ENCODE measurements around the gene PTPN18.

The PTPN18 gene

DNA sequence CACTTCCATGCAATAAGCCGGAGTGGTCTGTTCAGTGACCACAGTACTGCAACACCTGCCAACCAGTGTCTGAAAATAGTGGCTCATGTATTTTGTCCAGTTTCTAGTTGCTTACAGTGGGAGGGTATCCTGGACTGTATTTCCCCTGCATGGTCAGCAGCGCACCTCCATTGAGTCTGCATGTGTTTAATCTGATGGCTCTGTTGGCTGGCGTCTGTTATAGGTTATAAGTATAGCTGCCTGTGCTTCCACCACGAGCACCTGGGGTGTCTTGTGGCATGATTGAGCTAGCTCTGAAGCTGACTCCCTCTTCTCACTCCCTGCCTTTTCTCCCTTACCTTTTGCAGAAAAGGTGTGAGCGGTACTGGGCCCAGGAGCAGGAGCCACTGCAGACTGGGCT is 12.9 kb downstream of the PTPN18 start:
- DNase-seq, result no peak

DNA sequence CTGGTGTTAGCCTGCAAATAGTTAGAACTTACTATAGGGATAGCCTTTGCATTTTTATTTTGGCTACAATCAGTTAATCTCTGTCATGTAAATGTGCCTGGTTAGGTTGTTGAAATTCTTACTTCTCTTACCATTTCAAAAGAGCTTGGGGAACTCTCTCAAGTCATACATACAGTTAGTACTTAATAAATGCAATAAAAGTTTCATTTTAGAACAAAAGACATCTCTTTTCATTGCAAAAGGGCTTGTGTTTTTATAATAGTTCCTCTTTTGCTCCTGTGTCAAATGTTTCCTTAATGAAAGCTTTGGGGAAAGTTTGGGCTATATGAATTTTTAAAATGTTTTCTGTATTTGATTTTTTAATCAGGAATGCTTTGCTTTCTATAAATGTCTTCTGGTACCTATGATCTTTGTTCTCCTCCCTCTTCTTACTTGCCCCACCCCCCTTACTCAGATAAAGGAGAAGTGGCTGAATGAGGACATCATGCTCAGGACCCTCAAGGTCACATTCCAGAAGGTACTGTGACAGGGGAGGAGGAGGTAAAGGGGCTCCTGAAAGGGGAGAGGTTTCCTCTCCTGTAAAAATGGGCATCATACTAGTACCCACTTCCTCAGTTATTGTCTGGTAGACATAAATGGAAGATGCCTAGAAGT is 13.6 kb downstream of the PTPN18 start:
- no peak for DNase-seq

DNA sequence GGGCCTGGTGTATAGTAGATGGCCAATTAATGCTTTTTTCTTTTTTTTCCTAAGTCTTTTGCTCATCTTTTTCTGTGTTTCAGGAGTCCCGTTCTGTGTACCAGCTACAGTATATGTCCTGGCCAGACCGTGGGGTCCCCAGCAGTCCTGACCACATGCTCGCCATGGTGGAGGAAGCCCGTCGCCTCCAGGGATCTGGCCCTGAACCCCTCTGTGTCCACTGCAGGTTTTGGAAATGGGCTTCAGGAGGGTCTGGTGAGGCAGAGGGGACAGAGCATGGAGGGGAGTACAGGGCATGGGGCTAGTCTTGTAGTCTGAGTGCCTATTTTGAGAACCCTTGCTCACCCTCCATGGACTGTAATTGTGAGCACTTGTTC is 14.1 kb downstream of the PTPN18 start:
- no peak for DNase-seq

DNA sequence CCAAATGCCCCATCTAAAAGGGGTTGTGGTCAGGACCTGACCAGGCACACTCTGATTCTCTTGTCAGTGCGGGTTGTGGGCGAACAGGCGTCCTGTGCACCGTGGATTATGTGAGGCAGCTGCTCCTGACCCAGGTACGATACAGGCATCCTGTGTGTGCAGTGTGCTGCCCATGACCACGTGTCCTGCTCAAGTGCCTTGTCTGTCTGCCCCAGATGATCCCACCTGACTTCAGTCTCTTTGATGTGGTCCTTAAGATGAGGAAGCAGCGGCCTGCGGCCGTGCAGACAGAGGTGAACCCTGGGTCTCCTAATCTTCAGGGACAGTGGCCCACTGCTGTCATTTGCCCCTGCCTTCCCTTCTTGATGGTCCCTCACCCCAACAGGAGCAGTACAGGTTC is 14.6 kb downstream of the PTPN18 start:
- no peak for DNase-seq

- peak; percentile 3 for DNase-seq
These were observed 15.8 kb downstream of the PTPN18 start for GRCh38 chr2:130371723-130372054.

DNA sequence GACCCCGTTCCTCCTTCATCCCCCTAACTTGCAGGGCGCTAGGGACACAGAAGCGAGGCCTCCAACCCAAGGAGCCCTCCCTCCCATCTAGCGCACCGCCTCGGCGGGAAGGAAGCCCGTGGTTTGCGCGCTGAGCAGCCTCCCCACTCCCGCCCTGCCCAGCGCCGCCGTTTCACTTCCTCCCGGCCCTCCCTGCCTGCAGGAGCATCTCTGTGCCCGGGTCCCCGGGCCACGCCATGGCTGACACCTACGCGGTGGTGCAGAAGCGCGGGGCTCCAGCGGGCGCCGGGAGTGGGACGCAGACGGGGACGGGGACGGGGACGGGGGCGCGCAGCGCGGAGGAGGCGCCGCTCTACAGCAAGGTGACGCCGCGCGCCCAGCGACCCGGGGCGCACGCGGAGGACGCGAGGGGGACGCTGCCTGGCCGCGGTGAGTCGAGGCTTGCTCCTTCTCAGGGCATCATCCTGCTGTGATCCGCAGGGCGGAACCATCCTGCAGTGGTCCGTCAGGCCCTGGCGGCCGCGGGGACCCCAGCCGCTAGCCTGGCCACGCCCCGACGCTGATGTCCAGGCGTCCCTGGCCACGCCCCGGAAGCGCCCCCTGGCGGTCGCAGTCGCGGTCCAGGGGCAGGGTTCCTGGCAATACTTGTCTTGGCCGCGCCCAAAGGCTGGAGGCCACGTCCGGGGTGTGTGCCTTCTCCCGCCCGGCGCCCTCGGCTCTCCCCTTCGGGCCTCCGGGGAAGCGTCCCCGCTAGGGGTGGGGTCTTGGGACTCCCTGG is 16.4 kb downstream of the PTPN18 start:
- DNase-seq, result peak; percentile 33

- DNase-seq, result no peak
These were observed 17.3 kb downstream of the PTPN18 start for GRCh38 chr2:130372833-130373807.

GRCh38 chr2:130373808-130374365 is 18.0 kb downstream of the PTPN18 start:
- no peak for DNase-seq

DNA sequence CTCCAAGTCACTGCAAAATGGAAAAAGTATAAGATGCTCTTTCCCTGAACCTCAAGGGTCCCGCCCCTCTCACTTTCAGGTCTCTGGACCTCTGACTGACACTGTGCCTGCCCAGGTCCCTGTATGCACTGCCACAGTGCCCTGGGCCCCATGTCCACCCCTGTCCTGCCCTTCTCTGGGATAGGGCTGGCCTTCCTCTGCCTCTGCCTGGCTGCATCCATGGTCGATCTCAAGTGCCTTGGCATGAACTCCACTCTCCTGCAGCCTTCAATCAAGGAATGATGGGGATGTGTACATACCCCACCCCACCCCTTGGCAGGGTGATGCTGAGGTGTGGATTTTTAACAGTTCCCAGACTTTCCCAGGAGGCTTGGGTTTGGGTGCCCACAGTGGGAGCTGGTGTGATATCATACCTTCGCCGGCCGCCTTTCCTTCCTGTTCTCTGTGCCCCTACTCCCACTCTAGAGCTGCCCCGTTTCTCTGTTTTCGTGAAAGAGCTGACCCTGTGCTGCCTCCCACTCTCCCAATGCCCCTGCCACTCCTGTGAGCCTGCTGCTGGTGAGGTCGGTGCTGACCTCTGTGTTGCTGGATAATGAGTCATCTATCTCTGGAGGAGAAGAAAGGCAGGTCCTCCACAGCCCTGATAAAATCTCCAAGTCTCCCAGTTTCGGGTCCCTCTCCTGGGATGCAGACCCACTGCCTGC is 18.9 kb downstream of the PTPN18 start:
- no peak for DNase-seq

DNA sequence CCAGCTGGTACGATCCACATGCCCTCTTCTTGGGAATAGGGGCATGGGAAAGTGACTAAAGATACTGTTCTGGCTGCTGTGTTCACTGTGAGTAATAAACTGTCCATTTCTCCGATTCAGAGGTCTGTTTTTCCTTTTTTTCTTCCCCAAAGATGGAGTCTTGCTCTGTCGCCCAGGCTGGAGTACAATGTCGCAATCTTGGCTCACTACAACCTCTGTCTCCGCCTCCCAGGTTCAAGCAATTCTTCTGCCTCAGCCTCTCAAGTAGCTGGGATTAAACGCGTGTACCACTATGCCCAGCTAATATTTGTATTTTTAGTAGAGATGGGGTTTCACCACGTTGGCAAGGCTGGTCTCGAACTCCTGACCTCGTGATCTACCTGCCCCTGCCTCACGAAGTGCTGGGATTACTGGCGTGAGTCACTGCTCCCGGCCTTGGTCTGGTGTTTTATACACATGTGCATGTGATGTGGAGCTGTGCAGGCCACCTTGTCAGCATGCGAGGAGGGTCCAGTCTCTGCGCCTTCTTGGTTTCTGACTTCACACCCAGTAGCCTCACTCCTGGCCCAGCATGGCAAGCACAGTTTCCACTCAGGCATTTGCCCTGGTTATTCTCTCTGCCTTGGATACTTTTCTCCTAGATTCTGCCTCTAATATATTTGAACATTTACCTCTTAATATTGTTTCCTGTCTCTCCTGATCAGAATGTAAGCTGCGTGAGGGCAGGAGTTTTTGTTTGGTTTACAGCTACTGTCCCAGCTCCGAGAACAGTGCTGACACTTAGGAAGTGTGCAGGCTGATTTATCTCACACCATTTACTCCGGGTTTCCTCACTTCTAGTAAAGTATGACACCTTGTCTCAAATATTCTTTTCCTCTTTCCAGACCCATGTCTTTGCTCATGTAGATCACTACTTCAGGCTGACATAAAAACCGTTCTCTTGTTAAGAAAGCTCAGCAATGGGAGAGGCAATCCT is 19.7 kb downstream of the PTPN18 start:
- DNase-seq, result no peak

DNA sequence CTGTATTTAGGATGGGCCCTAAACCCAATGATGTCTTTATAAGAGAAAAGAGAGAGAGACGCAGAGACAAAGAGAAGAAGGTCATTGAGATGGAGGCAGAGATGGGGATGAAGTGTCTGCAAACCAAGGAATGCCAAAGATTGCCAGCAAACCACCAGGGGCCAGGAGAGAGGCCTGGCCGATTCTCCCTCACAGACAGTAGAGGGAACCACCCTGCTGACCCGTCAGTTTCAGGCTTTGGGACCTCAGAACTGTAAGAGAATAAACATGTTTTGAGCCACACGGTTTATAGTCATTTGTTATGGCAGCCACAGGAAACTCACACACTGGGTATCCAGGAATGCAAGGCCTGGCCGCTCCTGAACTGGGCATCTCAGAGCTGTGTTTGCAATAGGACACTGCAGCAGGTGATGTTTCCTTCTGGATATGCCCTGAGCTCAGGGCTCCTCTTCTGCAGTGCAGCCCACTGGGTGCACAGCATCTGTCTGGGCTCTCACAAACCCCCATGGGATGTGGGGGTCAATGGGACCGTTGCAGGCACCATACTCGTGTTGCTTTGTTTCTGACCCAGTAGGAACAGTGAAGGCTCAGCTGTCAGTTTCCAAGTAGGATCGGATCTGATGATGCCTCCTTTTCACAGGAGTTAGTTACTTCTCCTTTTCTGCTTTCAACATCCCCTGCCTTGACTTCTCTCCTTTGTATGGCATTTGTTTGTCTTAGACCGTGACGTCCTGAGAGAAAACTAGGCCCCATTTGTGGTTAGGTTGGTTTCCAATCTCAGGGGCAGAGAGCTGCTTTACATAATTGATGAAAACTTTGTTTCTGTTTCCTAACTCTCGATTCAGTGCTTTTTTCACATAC is 20.8 kb downstream of the PTPN18 start:
- no peak for DNase-seq

DNA sequence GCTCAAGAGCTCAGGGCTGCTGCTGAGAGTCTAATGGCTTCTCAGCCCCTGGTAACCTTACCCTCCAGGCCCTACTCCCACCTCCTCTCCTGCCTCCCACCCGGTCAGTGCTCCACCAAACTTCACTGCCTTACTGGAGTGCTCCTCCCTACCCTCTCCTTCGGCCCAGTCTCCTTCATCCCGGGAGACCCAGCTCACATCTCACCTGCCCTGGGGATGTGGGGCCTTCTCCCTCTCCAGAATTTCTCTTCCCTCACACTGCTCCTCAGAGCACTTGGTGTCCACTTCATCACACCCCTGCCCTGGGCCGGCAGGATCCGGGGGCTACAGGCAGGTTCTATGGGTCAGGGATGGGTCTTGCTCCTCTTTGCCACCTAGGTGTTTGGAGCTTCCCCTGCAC is 21.6 kb downstream of the PTPN18 start:
- DNase-seq, result no peak

- no peak for DNase-seq
These were observed 22.5 kb downstream of the PTPN18 start for GRCh38 chr2:130378206-130378897.

- DNase-seq, result no peak
These were observed 23.0 kb downstream of the PTPN18 start for GRCh38 chr2:130378898-130379214.

DNA sequence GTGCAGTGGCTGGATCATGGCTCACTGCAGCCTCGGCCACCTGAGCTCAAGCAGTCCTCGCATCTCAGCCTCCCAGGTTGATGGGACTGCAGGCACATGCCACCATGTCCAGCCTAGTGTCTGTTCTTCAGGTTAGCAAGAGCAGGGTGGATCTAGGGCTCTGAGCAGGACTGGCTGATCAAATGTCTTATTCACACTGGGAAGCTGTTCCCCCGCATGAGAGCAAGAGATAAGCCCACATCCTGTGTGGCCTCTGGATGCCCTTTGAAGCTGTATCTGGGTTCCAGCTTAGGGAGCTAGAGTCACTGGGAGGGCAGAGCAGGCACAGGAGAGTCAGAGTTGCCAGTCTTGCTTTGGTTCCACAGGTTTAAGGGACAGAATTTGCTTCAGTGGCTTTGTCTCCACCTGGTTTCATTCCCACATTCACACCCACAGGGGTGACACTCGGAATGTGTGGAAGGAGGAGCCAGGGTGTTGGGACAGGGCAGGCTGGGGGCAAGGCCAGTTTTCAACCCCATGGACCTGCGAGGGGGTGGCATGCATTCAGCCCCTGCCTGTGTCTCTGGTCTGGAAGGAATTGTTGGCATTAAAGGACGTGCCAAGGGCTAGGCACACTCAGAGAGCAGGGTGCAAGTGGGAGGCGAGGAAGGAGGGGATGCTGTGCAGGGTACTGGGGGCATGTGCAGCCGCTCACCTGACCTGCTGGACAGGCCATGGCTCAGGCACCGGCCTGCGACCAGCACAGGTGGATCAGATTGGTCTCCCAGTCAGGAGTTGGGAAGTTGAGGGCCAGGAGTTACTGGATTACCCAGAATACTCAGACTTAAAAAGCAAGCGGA is 24.5 kb downstream of the PTPN18 start:
- DNase-seq, result no peak

DNA sequence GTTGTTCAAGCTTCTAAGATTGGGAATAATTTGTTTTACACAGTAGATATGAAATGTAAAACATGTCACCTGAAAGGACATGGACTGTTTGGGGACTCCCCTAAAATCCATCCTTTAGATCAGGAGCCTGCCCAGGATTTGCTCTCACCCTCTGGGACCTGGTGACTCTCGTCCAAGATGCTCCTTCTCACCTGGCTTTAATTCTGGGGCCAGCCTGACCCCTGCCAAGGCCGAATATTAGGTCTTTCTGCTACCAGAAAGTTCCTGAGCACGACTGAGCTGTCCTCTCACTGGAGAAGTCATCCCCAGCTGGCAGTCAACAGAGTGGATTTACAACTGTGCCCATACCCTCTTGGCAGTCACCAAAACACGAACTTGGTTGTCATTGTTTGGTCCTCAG is 25.3 kb downstream of the PTPN18 start:
- no peak for DNase-seq

GRCh38 chr2:130381619-130382018 is 25.8 kb downstream of the PTPN18 start:
- no peak for DNase-seq

DNA sequence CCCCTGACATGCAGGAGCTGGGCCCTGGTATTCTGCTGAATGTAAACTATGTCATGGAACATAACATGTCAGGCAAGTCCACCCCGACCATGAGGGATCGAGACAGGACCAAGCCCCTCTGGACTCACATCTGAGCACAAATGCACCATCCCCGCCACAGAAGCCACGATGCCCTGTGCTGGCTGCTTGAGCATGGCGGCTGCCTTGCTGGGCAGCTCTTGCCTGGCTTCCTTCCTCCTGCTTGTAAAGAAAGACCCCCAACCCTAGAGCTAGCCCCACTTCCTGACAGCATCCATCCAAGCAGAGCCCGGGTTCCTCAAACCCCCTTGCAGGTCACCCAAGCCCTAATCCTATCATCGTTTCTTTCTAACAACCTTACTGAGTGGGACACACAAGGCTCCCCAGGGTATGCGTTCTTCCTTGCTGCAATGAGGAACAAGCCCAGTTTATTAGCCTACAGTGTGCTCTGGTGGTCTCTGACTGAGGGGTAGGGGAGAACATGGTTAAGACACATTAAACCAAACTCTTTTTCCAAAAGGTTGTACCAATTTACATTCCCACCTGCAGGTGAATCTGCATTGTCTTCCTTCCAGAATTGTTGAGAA is 26.6 kb downstream of the PTPN18 start:
- no peak for DNase-seq

- DNase-seq, result no peak
These were observed 29.9 kb downstream of the PTPN18 start for GRCh38 chr2:130385709-130386108.
